Testis (tissue), 3 donors: Measurements from ENCODE around the gene KCTD14. TPM values are rescaled to one million over a fixed set of nuclear protein-coding genes. Genes with fewer than 3 reads are reported as not detected.
"Not testable (repeated sequence)": the region's sequence is repeated elsewhere in the genome, so short reads cannot be mapped to it uniquely, and the experiment has no call there.

Experiments
- DNase-seq: peaks from one replicate; pipeline ENCODE4 v3.0.0-alpha.2; 2019
- H3K27ac ChIP-seq, 2 donors: fragments of 200-600 bp; sonication (generic); one replicate each; pipeline ENCODE4 v1.5.1; 2019
- H3K27me3 ChIP-seq: fragments of 200-600 bp; sonication (generic); one replicate; pipeline ENCODE4 v1.5.1; 2019
- H3K36me3 ChIP-seq: fragments of 200-600 bp; sonication (generic); one replicate; pipeline ENCODE4 v1.5.1; 2017; ENCODE audit warnings: low read depth; ENCODE audit errors: missing control alignments
- H3K4me1 ChIP-seq: fragments of 200-600 bp; sonication (generic); one replicate; pipeline ENCODE4 v1.5.1; 2019
- H3K4me3 ChIP-seq, 2 donors: fragments of 200-600 bp; sonication (generic); one replicate each; pipeline ENCODE4 v1.5.1; 2017 to 2019
- H3K9me3 ChIP-seq: fragments of 200-600 bp; sonication (generic); one replicate; pipeline ENCODE4 v1.5.1; 2017
- POLR2A ChIP-seq: fragments of 450-650 bp; IDR thresholded peaks from one replicate; pipeline ENCODE4 v1.6.1; 2017; ENCODE audit warnings: antibody characterized with exemption, mild to moderate bottlenecking, moderate library complexity
- WGBS, 2 donors: methylation state at CpG; one replicate each; pipeline ENCODE4 v1.1.5; 2018; 5-methylcytosine and 5-hydroxymethylcytosine counted together
- intact Hi-C: fragments of 100-400 bp; cut with DNase I; formaldehyde crosslinking; loops from one replicate; pipeline ENCODE4 v1.15.1; 2023; ENCODE audit warnings: low total_unique reads
- polyA plus RNA-seq: library from polyadenylated mRNA; stranded (reverse); fragments of 350-450 nt; fragmentation: Illumina TruSeq; extraction: RNeasy Lipid Tissue Mini Kit (QIAGEN cat#74804); gene quantifications from one replicate; pipeline ENCODE4 v1.2.3, GENCODE V29; 2014; ENCODE audit warnings: low read depth, low replicate concordance; ENCODE audit not compliant: insufficient read depth
- total RNA-seq, 2 donors: library from RNA; depleted of rRNA; stranded (reverse); fragments of >200 nt; gene quantifications; one replicate each; pipeline ENCODE4 v1.2.3, GENCODE V29; 2016
- TF ChIP-seq, protein P1 (sequence below), 3 experiments: fragments of 450-650 bp in 2 of 3; fragments of 200-600 bp in 1 of 3; sonication (generic) in 1 of 3; IDR thresholded peaks; one replicate each; pipeline ENCODE4 v1.5.1; 2016 to 2019; ENCODE audit warnings: antibody characterized with exemption in 3 of 3, mild to moderate bottlenecking in 2 of 3, moderate library complexity in 1 of 3

Gene KCTD14
- total and polyA plus RNA-seq, 3 donors from 2014 or later: 0.71 to 3.8 (median 1.4) TPM

DNA sequence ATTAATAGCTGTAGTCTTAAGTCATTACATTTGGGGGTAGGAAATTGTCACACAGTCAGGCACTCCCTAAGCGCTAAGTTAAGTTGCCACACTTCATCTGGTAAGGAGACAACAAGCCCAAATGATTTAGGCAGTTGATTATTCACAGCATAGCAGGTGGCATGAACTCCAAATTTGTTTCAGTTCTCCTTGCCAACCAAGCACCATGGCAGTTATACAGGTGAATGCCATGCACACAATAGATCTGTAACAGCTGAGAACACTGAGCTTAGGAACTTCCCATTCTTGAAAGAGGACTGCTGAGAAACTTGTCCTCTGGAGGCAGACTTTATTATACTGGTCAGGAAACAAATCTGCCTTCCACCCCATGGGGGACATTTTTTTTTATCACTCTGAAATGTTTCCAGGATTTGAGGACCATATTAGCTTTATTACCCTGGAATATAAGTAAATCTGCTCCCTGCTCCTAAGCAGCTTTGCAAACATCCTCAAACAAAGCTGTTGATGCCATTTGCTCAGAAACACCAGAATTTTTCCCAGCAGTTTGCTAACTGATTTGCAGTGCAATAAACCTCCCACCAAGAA is 23.5 kb downstream of the KCTD14 start:
- DNase-seq: no peak
- no peaks in the 10 kb centered on the region for H3K9me3 ChIP-seq
- 89 to 95% methylated on average over 1 of the region's 1 CpG for WGBS, 2 donors
- no peak overlapping the region for H3K27ac ChIP-seq
- H3K36me3 ChIP-seq: no peaks in the 10 kb centered on the region
- H3K4me3 ChIP-seq: no peak overlapping the region
- TF ChIP-seq, protein P1, sequence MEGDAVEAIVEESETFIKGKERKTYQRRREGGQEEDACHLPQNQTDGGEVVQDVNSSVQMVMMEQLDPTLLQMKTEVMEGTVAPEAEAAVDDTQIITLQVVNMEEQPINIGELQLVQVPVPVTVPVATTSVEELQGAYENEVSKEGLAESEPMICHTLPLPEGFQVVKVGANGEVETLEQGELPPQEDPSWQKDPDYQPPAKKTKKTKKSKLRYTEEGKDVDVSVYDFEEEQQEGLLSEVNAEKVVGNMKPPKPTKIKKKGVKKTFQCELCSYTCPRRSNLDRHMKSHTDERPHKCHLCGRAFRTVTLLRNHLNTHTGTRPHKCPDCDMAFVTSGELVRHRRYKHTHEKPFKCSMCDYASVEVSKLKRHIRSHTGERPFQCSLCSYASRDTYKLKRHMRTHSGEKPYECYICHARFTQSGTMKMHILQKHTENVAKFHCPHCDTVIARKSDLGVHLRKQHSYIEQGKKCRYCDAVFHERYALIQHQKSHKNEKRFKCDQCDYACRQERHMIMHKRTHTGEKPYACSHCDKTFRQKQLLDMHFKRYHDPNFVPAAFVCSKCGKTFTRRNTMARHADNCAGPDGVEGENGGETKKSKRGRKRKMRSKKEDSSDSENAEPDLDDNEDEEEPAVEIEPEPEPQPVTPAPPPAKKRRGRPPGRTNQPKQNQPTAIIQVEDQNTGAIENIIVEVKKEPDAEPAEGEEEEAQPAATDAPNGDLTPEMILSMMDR (IDR thresholded peaks at IDR 0.05): no peak
- no peak for TF ChIP-seq POLR2A
- no peaks in the 10 kb centered on the region for H3K27me3 ChIP-seq
- intact Hi-C loops: loop anchor here (10.0 kb wide), 1 partner anchor 175 kb away; the partner anchor contains the start of genes AAMDC and RSF1
- peaks cover 3% of the 10 kb centered on the region for H3K4me1 ChIP-seq

DNA sequence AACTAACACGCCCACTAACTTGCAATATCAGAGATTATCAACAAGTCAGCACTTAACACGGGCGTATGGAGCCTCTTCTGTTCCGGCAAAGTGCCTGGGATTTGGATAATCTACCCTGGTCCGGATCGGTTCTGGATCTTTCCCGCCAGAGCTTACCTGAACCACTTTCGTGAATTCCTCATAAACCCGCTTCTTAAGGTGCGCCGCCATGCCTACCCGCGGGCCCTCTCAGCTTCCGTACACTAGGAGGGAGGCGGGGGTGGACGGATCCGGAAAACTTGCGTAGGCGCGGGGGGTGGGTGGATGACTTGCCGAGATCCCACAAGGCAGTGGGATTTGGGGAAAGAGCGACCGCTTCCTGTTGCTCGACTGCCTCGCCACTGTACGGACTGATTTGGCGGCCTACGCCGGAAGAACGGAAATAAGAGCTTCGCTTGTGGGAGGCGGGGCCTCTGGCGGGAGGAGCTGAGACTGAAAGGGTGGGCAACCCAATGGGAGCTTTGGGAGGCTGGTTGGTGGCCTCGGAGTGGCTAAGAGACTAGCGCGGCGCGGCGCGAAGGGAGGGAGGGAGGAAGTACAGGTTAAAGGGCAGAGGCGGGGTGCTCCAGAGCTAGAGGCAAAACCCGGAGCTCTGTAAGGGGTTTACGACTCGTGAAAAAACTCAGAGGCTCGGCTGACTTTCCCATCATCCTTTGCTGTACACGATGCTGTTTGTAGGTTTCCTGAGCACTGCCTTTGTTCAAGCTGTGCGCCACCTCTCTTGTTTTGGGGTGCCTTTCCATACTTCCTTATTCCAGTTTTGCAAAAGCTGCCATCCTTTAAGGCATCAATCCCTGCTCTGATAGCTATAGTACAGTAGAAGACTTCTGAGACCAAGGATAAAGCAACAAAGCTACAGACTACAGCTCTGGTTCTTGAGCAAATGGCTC is 28.4 kb downstream of the KCTD14 start, which contains the start of gene INTS4:
Gene INTS4 (minus strand): TSS at position 235 of the 929 bp plus-strand sequence. CDS start 25 bp downstream, at position 210.
- no peaks in the 10 kb centered on the region for H3K27me3 ChIP-seq
- intact Hi-C loops: loop anchor here (10.0 kb wide), 1 partner anchor 170 kb away; the partner anchor contains the start of genes AAMDC and RSF1
- H3K27ac ChIP-seq: peak within 1 kb of the TSS; percentile 50 to 80
- no peaks in the 10 kb centered on the region for H3K9me3 ChIP-seq
- no peaks in the 10 kb centered on the region for H3K36me3 ChIP-seq
- WGBS, 2 donors: 0% methylated on average over 31 to 47 of the region's 47 CpGs
- H3K4me1 ChIP-seq: peaks cover 3% of the 10 kb centered on the region
- peak within 1 kb of the TSS; percentile 66 to 76 for H3K4me3 ChIP-seq
- TF ChIP-seq POLR2A: no peak
- TF ChIP-seq, protein P1 (IDR thresholded peaks at IDR 0.05): peak in 2 of 3 experiments; percentile 7 to 23
- DNase-seq: peak; percentile 99

DNA sequence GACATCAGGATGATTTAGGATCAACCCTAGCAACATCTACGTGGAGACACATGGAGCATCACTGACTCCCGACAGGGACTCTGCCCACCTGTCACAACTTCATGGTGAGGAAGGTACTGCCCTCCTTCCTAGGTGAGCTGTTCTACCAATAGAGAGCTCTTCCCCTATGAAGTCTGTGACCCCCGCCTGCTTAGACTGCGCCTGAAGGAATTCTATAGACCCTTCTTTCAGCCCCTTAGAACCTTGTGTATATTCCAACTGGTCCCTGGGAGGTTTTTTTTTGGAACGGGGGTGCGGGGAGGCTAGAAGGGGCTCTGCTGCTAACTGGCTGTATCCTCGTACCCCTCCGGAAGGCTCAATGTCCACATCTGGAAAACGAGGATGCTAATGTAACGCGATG is 29.2 kb downstream of the KCTD14 start:
- Histone ChIP-seq H3K36me3 (no peaks in the 10 kb centered on the region), H3K27ac (peak overlapping the region; percentile 2 to 80), H3K9me3 (no peaks in the 10 kb centered on the region), H3K4me3 (peak overlapping the region; percentile 66 to 76), H3K4me1 (peaks cover 3% of the 10 kb centered on the region), H3K27me3 (no peaks in the 10 kb centered on the region)
- DNase-seq: no peak
- TF ChIP-seq POLR2A: no peak
- TF ChIP-seq, protein P1 (IDR thresholded peaks at IDR 0.05): no peak
- intact Hi-C loops: loop anchor here (10.0 kb wide), 1 partner anchor 169 kb away; the partner anchor contains the start of genes AAMDC and RSF1
- WGBS, 2 donors: 1 to 2% methylated on average over 11 of the region's 11 CpGs

DNA sequence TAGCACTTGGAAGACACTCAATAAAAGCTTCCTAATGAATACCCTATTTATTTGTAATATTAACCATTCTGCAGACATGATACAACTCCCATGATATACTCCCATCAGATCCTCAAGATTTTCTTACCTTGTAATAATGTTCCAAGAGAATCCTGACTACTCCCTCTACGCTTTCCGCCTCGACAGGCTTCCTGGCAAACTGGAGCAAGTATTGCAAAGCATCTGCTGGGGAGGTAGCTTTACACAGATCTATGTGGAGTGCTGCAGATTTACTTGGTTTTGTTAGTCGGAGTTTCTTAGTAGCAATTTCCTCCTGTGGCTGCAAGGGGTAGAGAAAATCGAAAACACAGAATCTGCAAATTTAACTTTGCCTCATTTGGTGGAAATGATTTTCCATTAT is 32.1 kb downstream of the KCTD14 start:
- H3K4me1 ChIP-seq: peaks cover 3% of the 10 kb centered on the region
- intact Hi-C loops: loop anchor here (10.0 kb wide), 1 partner anchor 166 kb away; the partner anchor contains the start of genes AAMDC and RSF1
- DNase-seq: no peak
- 88 to 93% methylated on average over 5 of the region's 5 CpGs for WGBS, 2 donors
- no peak for TF ChIP-seq POLR2A
- TF ChIP-seq, protein P1 (IDR thresholded peaks at IDR 0.05): no peak
- H3K27ac ChIP-seq: no peak overlapping the region
- H3K36me3 ChIP-seq: no peaks in the 10 kb centered on the region
- no peaks in the 10 kb centered on the region for H3K27me3 ChIP-seq
- no peak overlapping the region for H3K4me3 ChIP-seq
- no peaks in the 10 kb centered on the region for H3K9me3 ChIP-seq

DNA sequence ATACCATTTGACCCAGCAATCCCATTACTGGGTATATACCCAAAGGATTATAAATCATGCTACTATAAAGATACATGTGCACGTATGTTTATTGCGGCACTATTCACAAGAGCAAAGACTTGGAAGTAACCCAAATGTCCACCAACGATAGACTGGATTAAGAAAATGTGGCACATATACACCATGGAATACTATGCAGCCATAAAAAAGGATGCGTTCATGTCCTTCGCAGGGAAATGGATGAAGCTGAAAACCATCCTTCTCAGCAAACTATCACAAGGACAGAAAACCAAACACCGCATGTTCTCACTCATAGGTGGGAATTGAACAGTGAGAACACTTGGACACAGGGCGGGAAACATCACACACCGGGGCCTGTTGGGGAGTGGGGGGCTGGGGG is 36.6 kb downstream of the KCTD14 start:
- not testable (repeated sequence) for H3K36me3 ChIP-seq

More for the DNA sequence above, 36.6 kb downstream of the KCTD14 start:
- H3K4me3 ChIP-seq, intact Hi-C loops, H3K4me1 ChIP-seq, H3K27ac ChIP-seq, DNase-seq, H3K27me3 ChIP-seq, H3K9me3 ChIP-seq: not testable (repeated sequence)
- WGBS, 2 donors: 92 to 97% methylated on average over 8 of the region's 8 CpGs
